ENCODE measurements around the gene PCDHA13. TPM values are rescaled to one million over a fixed set of nuclear protein-coding genes. Genes with fewer than 3 reads are reported as not detected.
"Not testable (repeated sequence)": the region's sequence is repeated elsewhere in the genome, so short reads cannot be mapped to it uniquely, and the experiment has no call there.

PCDHA13 gene
- total RNA-seq, 6 experiments from 2014 or later, result not detected

DNA sequence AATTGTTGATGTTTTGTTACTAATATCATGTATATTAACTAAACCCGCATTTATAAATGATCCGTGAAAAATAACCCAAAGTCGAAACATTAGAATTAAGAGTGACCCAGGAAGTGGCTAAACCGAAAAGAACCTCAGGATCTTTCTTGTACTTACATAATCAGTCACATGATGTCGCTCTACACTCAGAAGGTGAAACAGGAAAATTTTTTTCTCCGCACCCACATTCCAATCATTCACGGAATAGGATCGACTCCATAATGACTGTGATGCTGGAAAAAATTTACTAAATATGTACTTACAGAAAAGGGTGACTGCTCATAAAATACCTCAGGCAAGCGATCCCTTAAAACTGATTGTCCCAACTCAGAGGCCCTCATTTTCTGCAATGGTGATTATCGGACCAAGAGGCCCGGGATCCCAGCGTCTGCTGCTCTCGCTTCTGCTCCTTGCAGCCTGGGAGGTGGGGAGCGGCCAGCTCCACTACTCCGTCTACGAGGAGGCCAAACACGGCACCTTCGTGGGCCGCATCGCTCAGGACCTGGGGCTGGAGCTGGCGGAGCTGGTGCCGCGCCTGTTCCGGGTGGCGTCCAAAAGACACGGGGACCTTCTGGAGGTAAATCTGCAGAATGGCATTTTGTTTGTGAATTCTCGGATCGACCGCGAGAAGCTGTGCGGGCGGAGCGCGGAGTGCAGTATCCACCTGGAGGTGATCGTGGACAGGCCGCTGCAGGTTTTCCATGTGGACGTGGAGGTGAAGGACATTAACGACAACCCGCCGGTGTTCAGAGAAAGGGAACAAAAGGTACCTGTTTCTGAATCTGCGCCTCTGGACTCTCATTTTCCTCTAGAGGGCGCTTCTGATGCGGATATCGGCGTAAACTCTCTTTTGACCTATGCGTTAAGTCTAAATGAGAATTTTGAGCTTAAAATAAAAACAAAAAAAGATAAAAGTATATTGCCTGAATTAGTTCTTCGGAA, 6.5 kb upstream of the PCDHA13 start, which contains the start of gene PCDHA12:
Gene PCDHA12 (plus strand): TSS at position 224 of the 981 bp plus-strand sequence. CDS start 165 bp downstream, at position 389.
- Mint-ChIP-seq H3K36me3 (ENCODE audit: low read depth) (no peaks in the 10 kb centered on the region), H3K4me3 (no peak within 1 kb of the TSS), H3K27me3 (ENCODE audit: insufficient read depth) (no peaks in the 10 kb centered on the region), H3K27ac (no peak within 1 kb of the TSS), H3K4me1 (ENCODE audit: low read depth) (no peaks in the 10 kb centered on the region), H3K9me3 (peaks cover 24% of the 10 kb centered on the region)
- no peak for DNase-seq
- TF ChIP-seq CTCF (IDR thresholded peaks at IDR 0.05), result no peak

GRCh38 chr5:140876541-140877261, 5.2 kb upstream of the PCDHA13 start:
- H3K36me3 Mint-ChIP-seq (ENCODE audit: low read depth), result not testable (repeated sequence)

DNA sequence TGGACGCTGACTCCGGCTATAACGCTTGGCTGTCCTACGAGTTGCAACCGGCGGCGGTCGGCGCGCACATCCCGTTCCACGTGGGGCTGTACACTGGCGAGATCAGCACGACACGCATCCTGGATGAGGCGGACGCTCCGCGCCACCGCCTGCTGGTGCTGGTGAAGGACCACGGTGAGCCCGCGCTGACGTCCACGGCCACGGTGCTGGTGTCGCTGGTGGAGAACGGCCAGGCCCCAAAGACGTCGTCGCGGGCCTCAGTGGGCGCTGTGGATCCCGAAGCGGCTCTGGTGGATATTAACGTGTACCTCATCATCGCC, 4.7 kb upstream of the PCDHA13 start:
- H3K9me3 Mint-ChIP-seq, result peaks cover 26% of the 10 kb centered on the region
- no peak overlapping the region for H3K27ac Mint-ChIP-seq
- no peak overlapping the region for H3K4me3 Mint-ChIP-seq
- no peaks in the 10 kb centered on the region for H3K27me3 Mint-ChIP-seq (ENCODE audit: insufficient read depth)
- no peak for TF ChIP-seq CTCF (IDR thresholded peaks at IDR 0.05)
- DNase-seq, result no peak
- H3K4me1 Mint-ChIP-seq (ENCODE audit: low read depth), result no peaks in the 10 kb centered on the region
- H3K36me3 Mint-ChIP-seq (ENCODE audit: low read depth), result peaks cover 4% of the 10 kb centered on the region; the same call in 1 of the 2 replicates

More at GRCh38 chr5:140876541-140877261, 5.2 kb upstream of the PCDHA13 start:
- peaks cover 26% of the 10 kb centered on the region for H3K9me3 Mint-ChIP-seq
- H3K27me3 Mint-ChIP-seq (ENCODE audit: insufficient read depth); DNase-seq; H3K4me1 Mint-ChIP-seq (ENCODE audit: low read depth); H3K4me3 Mint-ChIP-seq; H3K27ac Mint-ChIP-seq: not testable (repeated sequence)

DNA sequence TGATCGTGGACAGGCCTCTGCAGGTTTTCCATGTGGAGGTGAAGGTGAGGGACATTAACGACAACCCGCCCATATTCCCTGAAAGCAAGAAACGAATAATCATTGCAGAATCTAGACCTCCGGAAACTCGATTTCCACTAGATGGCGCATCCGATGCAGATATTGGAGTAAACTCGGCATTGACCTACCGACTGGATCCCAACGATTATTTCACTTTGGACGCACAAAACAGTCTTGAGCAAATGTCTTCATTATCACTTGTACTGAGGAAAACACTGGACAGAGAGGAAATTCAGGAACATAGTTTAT, 621 bp downstream of the PCDHA13 start:
- H3K27ac Mint-ChIP-seq, result no peak overlapping the region

DNA sequence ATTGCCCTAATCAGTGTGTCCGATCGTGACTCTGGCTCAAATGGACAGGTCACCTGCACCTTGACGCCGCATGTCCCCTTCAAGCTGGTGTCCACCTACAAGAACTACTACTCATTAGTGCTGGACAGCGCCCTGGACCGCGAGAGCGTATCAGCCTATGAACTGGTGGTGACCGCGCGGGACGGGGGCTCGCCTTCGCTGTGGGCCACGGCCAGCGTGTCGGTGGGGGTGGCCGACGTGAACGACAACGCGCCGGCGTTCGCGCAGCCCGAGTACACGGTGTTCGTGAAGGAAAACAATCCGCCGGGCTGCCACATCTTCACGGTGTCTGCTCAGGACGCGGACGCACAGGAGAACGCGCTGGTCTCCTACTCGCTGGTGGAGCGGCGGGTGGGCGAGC, 1.4 kb downstream of the PCDHA13 start:
- peaks cover 4% of the 10 kb centered on the region; the same call in 1 of the 2 replicates for H3K36me3 Mint-ChIP-seq (ENCODE audit: low read depth)
- no peaks in the 10 kb centered on the region for H3K27me3 Mint-ChIP-seq (ENCODE audit: insufficient read depth)
- DNase-seq, result no peak
- no peak overlapping the region for H3K27ac Mint-ChIP-seq
- H3K4me1 Mint-ChIP-seq (ENCODE audit: low read depth), result no peaks in the 10 kb centered on the region
- no peak overlapping the region for H3K4me3 Mint-ChIP-seq
- H3K9me3 Mint-ChIP-seq, result peaks cover 24% of the 10 kb centered on the region
- TF ChIP-seq CTCF (IDR thresholded peaks at IDR 0.05), result no peak

More for the DNA sequence above, 621 bp downstream of the PCDHA13 start:
- peaks cover 4% of the 10 kb centered on the region; the same call in 1 of the 2 replicates for H3K36me3 Mint-ChIP-seq (ENCODE audit: low read depth)
- H3K27me3 Mint-ChIP-seq (ENCODE audit: insufficient read depth), result no peaks in the 10 kb centered on the region
- TF ChIP-seq CTCF (IDR thresholded peaks at IDR 0.05), result 0 out of 2 replicates have a peak, but pooled peaks have one; percentile 6
- no peak overlapping the region for H3K4me3 Mint-ChIP-seq
- no peaks in the 10 kb centered on the region for H3K4me1 Mint-ChIP-seq (ENCODE audit: low read depth)
- no peak for DNase-seq
- H3K9me3 Mint-ChIP-seq, result peaks cover 20% of the 10 kb centered on the region
